OCI-LY3 (cell line): ENCODE data around the gene SLC25A18.

Experiments used
- H2AFZ ChIP-seq: fragments of 200-600, 300-600 bp; shearing (Covaris generic); 2 replicates; pipeline ENCODE4 v1.6.0; 2014; ENCODE audit warnings: antibody characterized with exemption, low read depth, low read length
- H3K27ac ChIP-seq: fragments of 200-600, 300-600 bp; sonication (generic); 2 replicates; pipeline ENCODE4 v1.5.1; 2014; ENCODE audit warnings: mild to moderate bottlenecking, low read length, moderate library complexity, mixed read lengths
- H3K27me3 ChIP-seq: fragments of 200-600, 300-600 bp; sonication (generic); 2 replicates; pipeline ENCODE4 v1.6.1; 2014; ENCODE audit warnings: low read depth, low read length, mixed read lengths
- H3K36me3 ChIP-seq: fragments of 200-600, 300-600 bp; sonication (generic); replicated peaks from 2 replicates; pipeline ENCODE3; 2014; ENCODE audit warnings: low read depth, low read length, mixed read lengths
- H3K4me1 ChIP-seq: fragments of 300-600, 200-600 bp; sonication (generic); 2 replicates; pipeline ENCODE4 v1.6.1; 2014; ENCODE audit warnings: low read length, mixed read lengths
- H3K4me2 ChIP-seq: fragments of 200-600, 300-600 bp; sonication (generic); 2 replicates; pipeline ENCODE4 v1.6.1; 2014; ENCODE audit warnings: low read length, mixed read lengths
- H3K4me3 ChIP-seq: fragments of 300-600, 200-600 bp; sonication (generic); 2 replicates; pipeline ENCODE4 v1.5.1; 2014; ENCODE audit warnings: antibody characterized with exemption, mild to moderate bottlenecking, low read length, moderate library complexity
- H3K79me2 ChIP-seq: fragments of 300-600, 200-600 bp; shearing (Covaris generic); 2 replicates; pipeline ENCODE4 v1.6.1; 2014; ENCODE audit warnings: mild to moderate bottlenecking, low read length, mixed read lengths
- H3K9ac ChIP-seq: fragments of 300-600, 200-600 bp; shearing (Covaris generic); 2 replicates; pipeline ENCODE4 v1.6.0; 2014; ENCODE audit warnings: mild to moderate bottlenecking, low read length, moderate library complexity
- H3K9me3 ChIP-seq: fragments of 200-600, 300-600 bp; shearing (Covaris generic); 2 replicates; pipeline ENCODE4 v1.6.1; 2014; ENCODE audit warnings: low read length, mixed read lengths; ENCODE audit not compliant: insufficient read depth
- H4K20me1 ChIP-seq: fragments of 200-600, 300-600 bp; sonication (generic); 2 replicates; pipeline ENCODE4 v1.6.1; 2016; ENCODE audit warnings: low read length, mixed read lengths; ENCODE audit not compliant: insufficient read depth
- EZH2phosphoT487 ChIP-seq: fragments of 200-600 bp; shearing (Covaris generic); IDR thresholded peaks from 2 replicates; pipeline ENCODE4 v1.6.1; 2018; ENCODE audit warnings: antibody characterized with exemption, mixed run types, low read depth
- TF ChIP-seq, protein P1 (sequence below): fragments of 200-600, 300-600 bp; sonication (generic); IDR thresholded peaks from 2 replicates; pipeline ENCODE4 v1.5.1; 2014; ENCODE audit warnings: antibody characterized with exemption, low read length, low read depth

SLC25A18 gene

DNA sequence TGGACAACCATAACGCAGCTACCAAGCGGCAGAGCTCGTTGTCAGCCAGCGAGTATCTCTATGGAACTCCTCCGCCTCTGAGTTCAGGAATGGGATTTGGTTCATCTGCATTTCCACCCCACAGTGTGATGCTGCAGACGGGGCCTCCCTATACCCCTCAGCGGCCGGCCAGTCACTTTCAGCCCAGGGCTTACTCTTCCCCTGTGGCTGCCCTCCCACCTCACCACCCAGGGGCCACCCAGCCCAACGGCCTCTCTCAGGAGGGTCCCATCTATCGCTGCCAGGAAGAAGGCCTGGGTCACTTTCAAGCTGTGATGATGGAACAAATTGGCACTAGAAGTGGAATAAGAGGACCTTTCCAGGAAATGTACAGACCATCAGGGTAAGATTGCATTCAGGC lies 14.1 kb upstream of the SLC25A18 start:
- no peak overlapping the region for H3K4me3 ChIP-seq
- H3K4me1 ChIP-seq, result peaks cover 3% of the 10 kb centered on the region
- H3K27ac ChIP-seq, result no peak overlapping the region
- H4K20me1 ChIP-seq, result no peaks in the 10 kb centered on the region
- H3K79me2 ChIP-seq, result no peaks in the 10 kb centered on the region
- TF ChIP-seq, protein P1, sequence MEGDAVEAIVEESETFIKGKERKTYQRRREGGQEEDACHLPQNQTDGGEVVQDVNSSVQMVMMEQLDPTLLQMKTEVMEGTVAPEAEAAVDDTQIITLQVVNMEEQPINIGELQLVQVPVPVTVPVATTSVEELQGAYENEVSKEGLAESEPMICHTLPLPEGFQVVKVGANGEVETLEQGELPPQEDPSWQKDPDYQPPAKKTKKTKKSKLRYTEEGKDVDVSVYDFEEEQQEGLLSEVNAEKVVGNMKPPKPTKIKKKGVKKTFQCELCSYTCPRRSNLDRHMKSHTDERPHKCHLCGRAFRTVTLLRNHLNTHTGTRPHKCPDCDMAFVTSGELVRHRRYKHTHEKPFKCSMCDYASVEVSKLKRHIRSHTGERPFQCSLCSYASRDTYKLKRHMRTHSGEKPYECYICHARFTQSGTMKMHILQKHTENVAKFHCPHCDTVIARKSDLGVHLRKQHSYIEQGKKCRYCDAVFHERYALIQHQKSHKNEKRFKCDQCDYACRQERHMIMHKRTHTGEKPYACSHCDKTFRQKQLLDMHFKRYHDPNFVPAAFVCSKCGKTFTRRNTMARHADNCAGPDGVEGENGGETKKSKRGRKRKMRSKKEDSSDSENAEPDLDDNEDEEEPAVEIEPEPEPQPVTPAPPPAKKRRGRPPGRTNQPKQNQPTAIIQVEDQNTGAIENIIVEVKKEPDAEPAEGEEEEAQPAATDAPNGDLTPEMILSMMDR, result no peak
- TF ChIP-seq EZH2phosphoT487, result no peak
- no peak overlapping the region for H3K4me2 ChIP-seq
- no peak overlapping the region for H3K9ac ChIP-seq
- no peaks in the 10 kb centered on the region for H3K27me3 ChIP-seq
- no peak overlapping the region for H2AFZ ChIP-seq
- H3K36me3 ChIP-seq, result no peaks in the 10 kb centered on the region
- no peaks in the 10 kb centered on the region for H3K9me3 ChIP-seq

DNA sequence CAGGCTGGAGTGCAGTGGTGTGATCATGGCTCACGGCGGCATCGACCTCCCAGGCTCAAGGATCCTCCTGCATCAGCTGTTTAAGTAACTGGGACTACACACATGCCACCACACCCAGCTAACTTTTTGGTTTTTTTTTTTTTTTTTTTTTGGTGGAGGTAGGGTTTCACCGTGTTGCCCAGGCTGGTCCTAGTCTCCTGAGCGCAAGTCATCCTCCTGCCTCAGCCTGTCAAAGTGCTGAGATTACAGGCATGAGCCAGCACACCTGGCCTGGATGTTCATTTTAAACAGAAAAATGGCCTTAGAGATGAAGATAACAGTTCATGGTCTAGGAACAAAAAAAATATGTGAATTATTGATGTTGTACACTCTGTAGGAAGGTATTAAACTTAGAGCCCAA lies 13.6 kb upstream of the SLC25A18 start:
- H3K9me3 ChIP-seq, result no peaks in the 10 kb centered on the region
- peaks cover 7% of the 10 kb centered on the region for H3K4me1 ChIP-seq
- H3K4me2 ChIP-seq, result no peak overlapping the region
- H3K27me3 ChIP-seq, result no peaks in the 10 kb centered on the region
- H3K36me3 ChIP-seq, result no peaks in the 10 kb centered on the region
- no peaks in the 10 kb centered on the region for H4K20me1 ChIP-seq
- H3K4me3 ChIP-seq, result no peak overlapping the region
- TF ChIP-seq EZH2phosphoT487, result no peak
- TF ChIP-seq, protein P1, result no peak
- H2AFZ ChIP-seq, result no peak overlapping the region
- no peaks in the 10 kb centered on the region for H3K79me2 ChIP-seq
- H3K9ac ChIP-seq, result no peak overlapping the region
- H3K27ac ChIP-seq, result no peak overlapping the region

DNA sequence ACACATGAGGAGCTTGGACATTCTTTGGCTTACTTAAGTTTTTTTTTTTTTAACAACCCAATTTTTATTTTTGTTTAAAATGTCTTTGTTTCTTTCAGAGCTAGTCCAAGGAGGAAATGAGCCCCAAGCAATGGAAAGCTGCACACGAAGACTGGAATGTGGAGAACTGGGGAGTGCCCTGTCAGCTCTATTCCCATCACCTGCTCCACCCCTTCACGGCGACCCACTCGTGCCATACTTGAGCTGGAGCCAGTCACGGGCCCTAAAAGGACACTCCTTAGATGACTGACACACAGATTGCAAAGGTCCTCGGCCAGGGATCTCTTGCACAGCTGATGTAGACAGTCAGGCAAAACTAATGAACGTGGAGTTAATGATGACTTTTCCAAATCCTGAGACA lies 10.6 kb upstream of the SLC25A18 start:
- TF ChIP-seq EZH2phosphoT487, result no peak
- TF ChIP-seq, protein P1, result no peak
- Histone ChIP-seq H3K4me1 (peaks cover 15% of the 10 kb centered on the region), H2AFZ (no peak overlapping the region), H3K27me3 (no peaks in the 10 kb centered on the region), H3K4me3 (no peak overlapping the region), H3K27ac (no peak overlapping the region), H3K9ac (no peak overlapping the region), H3K36me3 (no peaks in the 10 kb centered on the region), H3K9me3 (no peaks in the 10 kb centered on the region), H3K79me2 (no peaks in the 10 kb centered on the region), H3K4me2 (no peak overlapping the region), H4K20me1 (no peaks in the 10 kb centered on the region)

DNA sequence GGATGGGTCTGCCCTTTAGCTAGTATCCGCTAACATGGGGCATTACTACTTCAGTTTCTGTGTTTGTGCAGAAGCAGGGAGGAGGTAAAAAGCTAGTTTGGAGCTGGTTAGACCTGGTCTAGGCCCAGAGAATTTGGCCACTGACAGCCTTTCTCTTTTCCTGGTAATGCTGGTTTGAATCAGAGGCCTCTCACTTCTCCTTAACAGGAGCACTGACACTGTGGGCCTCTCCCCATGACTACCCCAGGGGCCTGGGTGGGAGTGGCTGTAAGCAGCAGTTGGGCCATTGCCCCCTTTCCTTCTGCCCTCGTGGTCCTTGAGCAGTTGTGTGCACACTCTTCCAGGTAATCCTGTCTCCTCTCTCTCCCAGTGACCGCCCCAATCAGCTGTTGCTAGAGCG lies 8.5 kb upstream of the SLC25A18 start:
- H3K36me3 ChIP-seq, result no peaks in the 10 kb centered on the region
- TF ChIP-seq EZH2phosphoT487, result no peak
- TF ChIP-seq, protein P1, result no peak
- H4K20me1 ChIP-seq, result no peaks in the 10 kb centered on the region

More for the DNA sequence above, 8.5 kb upstream of the SLC25A18 start:
- H3K4me2 ChIP-seq, result peak overlapping the region; percentile 58
- no peaks in the 10 kb centered on the region for H3K79me2 ChIP-seq
- peaks cover 20% of the 10 kb centered on the region for H3K4me1 ChIP-seq
- H3K27ac ChIP-seq, result peak overlapping the region; percentile 35; the same call in 1 of the 2 replicates
- H3K9ac ChIP-seq, result peak overlapping the region; percentile 20; the same call in 1 of the 2 replicates
- 0 out of 2 replicates have a peak overlapping the region, but pooled peaks have one; percentile 1 for H3K4me3 ChIP-seq
- peaks cover 9% of the 10 kb centered on the region for H3K27me3 ChIP-seq
- H2AFZ ChIP-seq, result no peak overlapping the region
- H3K9me3 ChIP-seq, result no peaks in the 10 kb centered on the region
